HCT116 (cell line): ENCODE results near the gene PDLIM5.

ENCODE experiments used
- CTCF ChIP-seq, 3 experiments: fragments of 200-600 bp in 1 of 3; sonication (generic) in 1 of 3; IDR thresholded peaks in 2 of 3; conservative IDR thresholded peaks in 1 of 3; 2 replicates each; pipeline ENCODE4 v1.5.1; 2012 to 2017; ENCODE audit warnings: low read depth in 2 of 3, low read length in 2 of 3, antibody characterized with exemption in 1 of 3, borderline replicate concordance in 1 of 3, control low read depth in 1 of 3, mild to moderate bottlenecking in 1 of 3, mixed read lengths in 1 of 3, mixed run types in 1 of 3, moderate library complexity in 1 of 3; ENCODE audit not compliant: insufficient read depth in 1 of 3
- EZH2phosphoT487 ChIP-seq: fragments of 200-600 bp; IDR thresholded peaks from 2 replicates; pipeline ENCODE4 v1.6.1; 2018; ENCODE audit warnings: antibody characterized with exemption, borderline replicate concordance
- MAX ChIP-seq: IDR thresholded peaks from 2 replicates; pipeline ENCODE4 v1.6.1; 2012
- POLR2A ChIP-seq: IDR thresholded peaks from 2 replicates; pipeline ENCODE4 v1.7.0; 2011; ENCODE audit warnings: borderline replicate concordance; ENCODE audit not compliant: insufficient read depth, insufficient read length; ENCODE audit errors: extremely low read depth
- RAD21 ChIP-seq: IDR thresholded peaks from 2 replicates; pipeline ENCODE4 v1.6.1; 2012; ENCODE audit warnings: low read depth, mild to moderate bottlenecking
- REST ChIP-seq: IDR thresholded peaks from 2 replicates; pipeline ENCODE4 v1.6.1; 2012; ENCODE audit warnings: low read depth
- SRF ChIP-seq: IDR thresholded peaks from 2 replicates; pipeline ENCODE4 v1.6.1; 2012; ENCODE audit warnings: low read depth
- ZNF274 ChIP-seq: fragments of 200-500 bp; sonication (Bioruptor generic); IDR thresholded peaks from 2 replicates; pipeline ENCODE4 v1.6.1; 2014; ENCODE audit warnings: mild to moderate bottlenecking, low read depth, low read length, inconsistent platforms

- TF ChIP-seq RAD21 (no peak), CTCF (IDR thresholded peaks at IDR 0.05 in 2 of 3, conservative IDR thresholded peaks at IDR 0.05 in 1 of 3; ENCODE audit: borderline replicate concordance in 1 of 3, insufficient read depth in 1 of 3, low read depth in 2 of 3, low read length in 2 of 3) (no peak), EZH2phosphoT487 (no peak), MAX (no peak), POLR2A (no peak), ZNF274 (no peak), REST (no peak), SRF (no peak)
These were observed 122.9 kb downstream of the PDLIM5 start for GRCh38 chr4:94574616-94575015.
